Fibroblast of lung (primary cell): ENCODE measurements around the gene SERP1. TPM values are rescaled to one million over a fixed set of nuclear protein-coding genes. Genes with fewer than 3 reads are reported as not detected.

Experiments used
- DNase-seq, 2 donors: peaks; one replicate each; pipeline versions ENCODE4 v3.0.0 to v3.0.0-alpha.2; 2010; ENCODE audit warnings: low read depth in 2 of 2
- H2AFZ ChIP-seq: 2 replicates; pipeline ENCODE4 v1.5.1; 2012; ENCODE audit warnings: low read length, control low read depth, inconsistent platforms
- H3K27ac ChIP-seq: 2 replicates; pipeline ENCODE4 v1.5.1; 2011; ENCODE audit warnings: low read length, control low read depth; ENCODE audit not compliant: insufficient read depth
- H3K27me3 ChIP-seq: 2 replicates; pipeline ENCODE4 v1.5.1; 2011; ENCODE audit warnings: mild to moderate bottlenecking, low read length; ENCODE audit not compliant: control insufficient read depth, insufficient read depth
- H3K36me3 ChIP-seq: 2 replicates; pipeline ENCODE4 v1.5.1; 2011; ENCODE audit warnings: low read length; ENCODE audit not compliant: control insufficient read depth, insufficient read depth
- H3K4me1 ChIP-seq: 2 replicates; pipeline ENCODE4 v1.5.1; 2011; ENCODE audit warnings: low read length; ENCODE audit not compliant: control insufficient read depth, insufficient read depth; ENCODE audit errors: extremely low read depth
- H3K4me2 ChIP-seq: 2 replicates; pipeline ENCODE4 v1.5.1; 2011; ENCODE audit warnings: low read length, control low read depth; ENCODE audit not compliant: insufficient read depth; ENCODE audit errors: extremely low read depth
- H3K4me3 ChIP-seq, 4 experiments: fragments of 200-600 bp in 1 of 4; sonication (generic) in 1 of 4; replicated peaks in 1 of 4; 2 replicates each; pipeline ENCODE4 v1.5.1; 2011 to 2016; ENCODE audit warnings: low read length in 4 of 4, low read depth in 3 of 4, mild to moderate bottlenecking in 3 of 4, control low read depth in 2 of 4, inconsistent platforms in 1 of 4, mixed read lengths in 1 of 4; ENCODE audit not compliant: insufficient read depth in 1 of 4; ENCODE audit errors: control extremely low read depth in 1 of 4
- H3K79me2 ChIP-seq: 2 replicates; pipeline ENCODE4 v1.5.1; 2012; ENCODE audit warnings: mild to moderate bottlenecking, low read length, inconsistent platforms; ENCODE audit not compliant: control insufficient read depth, insufficient read depth
- H3K9ac ChIP-seq: 2 replicates; pipeline ENCODE4 v1.5.1; 2011; ENCODE audit warnings: mild to moderate bottlenecking, low read length, control low read depth; ENCODE audit not compliant: insufficient read depth
- H3K9me3 ChIP-seq: 2 replicates; pipeline ENCODE4 v1.5.1; 2012; ENCODE audit warnings: low read depth, low read length; ENCODE audit not compliant: control insufficient read depth, insufficient read depth
- H4K20me1 ChIP-seq: 2 replicates; pipeline ENCODE4 v1.5.1; 2011; ENCODE audit warnings: low read length; ENCODE audit not compliant: control insufficient read depth, insufficient read depth; ENCODE audit errors: extremely low read depth
- CTCF ChIP-seq, 2 donors: IDR thresholded peaks in 1 of 2; conservative IDR thresholded peaks in 1 of 2; 1 replicate in 1 of 2; 2 replicates in 1 of 2; pipeline ENCODE4 v1.5.1; 2011 to 2012; ENCODE audit warnings: low read length in 2 of 2, control low read depth in 1 of 2, inconsistent platforms in 1 of 2, low read depth in 1 of 2, mild to moderate bottlenecking in 1 of 2
- EZH2 ChIP-seq: IDR thresholded peaks from 2 replicates; pipeline ENCODE4 v1.5.1; 2012; ENCODE audit warnings: low read length, control low read depth, mild to moderate bottlenecking; ENCODE audit errors: missing control alignments
- polyA plus RNA-seq, 2 donors: library from polyadenylated mRNA; depleted of rRNA in 1 of 2; stranded (reverse) in 1 of 2; unstranded in 1 of 2; fragments of >200 nt; gene quantifications; 2 replicates each; pipeline ENCODE4 v1.2.1, GENCODE V29; 2011 to 2012; ENCODE audit warnings: missing spikeins in 1 of 2
- total RNA-seq: library from RNA; depleted of rRNA; stranded (reverse); fragments of >200 nt; gene quantifications from 2 replicates; pipeline ENCODE4 v1.2.1, GENCODE V29; 2014

SERP1 gene
- total and polyA plus RNA-seq, 2 donors (not counting 1 experiment from before 2014, with no cell fraction given) = 105 to 135 TPM

GRCh38 chr3:150581174-150581573 is 34.9 kb upstream of the SERP1 start:
- Histone ChIP-seq H3K36me3 (peaks cover 10% of the 10 kb centered on the region), H3K4me1 (no peaks in the 10 kb centered on the region), H2AFZ (no peak overlapping the region), H3K4me3 (no peak overlapping the region), H3K9ac (no peak overlapping the region), H3K27me3 (no peaks in the 10 kb centered on the region), H3K79me2 (no peaks in the 10 kb centered on the region), H3K4me2 (no peak overlapping the region), H3K27ac (no peak overlapping the region), H4K20me1 (no peaks in the 10 kb centered on the region), H3K9me3 (no peaks in the 10 kb centered on the region)
- TF ChIP-seq CTCF (conservative IDR thresholded peaks at IDR 0.05 in 1 of 2, IDR thresholded peaks at IDR 0.05 in 1 of 2; ENCODE audit: low read depth in 1 of 2, low read length in 2 of 2) (no peak), EZH2 (no peak)
- DNase-seq = no peak

- DNase-seq = peak in 1 of 2 donors; percentile 20
- Histone ChIP-seq H3K79me2 (no peaks in the 10 kb centered on the region), H3K4me3 (no peak overlapping the region), H3K36me3 (peaks cover 4% of the 10 kb centered on the region), H3K4me1 (no peaks in the 10 kb centered on the region), H3K27me3 (no peaks in the 10 kb centered on the region), H2AFZ (no peak overlapping the region), H3K9me3 (no peaks in the 10 kb centered on the region), H3K4me2 (no peak overlapping the region), H4K20me1 (no peaks in the 10 kb centered on the region), H3K9ac (no peak overlapping the region), H3K27ac (no peak overlapping the region)
- TF ChIP-seq CTCF (conservative IDR thresholded peaks at IDR 0.05 in 1 of 2, IDR thresholded peaks at IDR 0.05 in 1 of 2; ENCODE audit: low read depth in 1 of 2, low read length in 2 of 2) (peak in 1 of 2 donors; percentile 24), EZH2 (no peak)
Measured at GRCh38 chr3:150577855-150578254, 31.6 kb upstream of the SERP1 start.

- no peaks in the 10 kb centered on the region for H3K79me2 ChIP-seq
- H3K9me3 ChIP-seq = no peaks in the 10 kb centered on the region
- no peaks in the 10 kb centered on the region for H3K4me1 ChIP-seq
- no peak for DNase-seq
- H4K20me1 ChIP-seq = no peaks in the 10 kb centered on the region
- H3K27ac ChIP-seq = no peak overlapping the region
- H3K4me2 ChIP-seq = no peak overlapping the region
- TF ChIP-seq EZH2 = no peak
- no peak for TF ChIP-seq CTCF (conservative IDR thresholded peaks at IDR 0.05 in 1 of 2, IDR thresholded peaks at IDR 0.05 in 1 of 2; ENCODE audit: low read depth in 1 of 2, low read length in 2 of 2)
- no peak overlapping the region for H3K4me3 ChIP-seq
- H2AFZ ChIP-seq = no peak overlapping the region
- H3K27me3 ChIP-seq = no peaks in the 10 kb centered on the region
- H3K9ac ChIP-seq = no peak overlapping the region
- H3K36me3 ChIP-seq = peaks cover 6% of the 10 kb centered on the region
Measured at GRCh38 chr3:150567328-150567727, 21.0 kb upstream of the SERP1 start.
